GM19438 (cell line): ENCODE measurements around the gene PLPP4.

ENCODE experiments used
- ATAC-seq: cut with Tn5 transposase; IDR thresholded peaks from one replicate; pipeline ENCODE4 v1.9.1; 2021; ENCODE audit warnings: low read depth; ENCODE audit not compliant: unreplicated experiment

PLPP4 gene

DNA sequence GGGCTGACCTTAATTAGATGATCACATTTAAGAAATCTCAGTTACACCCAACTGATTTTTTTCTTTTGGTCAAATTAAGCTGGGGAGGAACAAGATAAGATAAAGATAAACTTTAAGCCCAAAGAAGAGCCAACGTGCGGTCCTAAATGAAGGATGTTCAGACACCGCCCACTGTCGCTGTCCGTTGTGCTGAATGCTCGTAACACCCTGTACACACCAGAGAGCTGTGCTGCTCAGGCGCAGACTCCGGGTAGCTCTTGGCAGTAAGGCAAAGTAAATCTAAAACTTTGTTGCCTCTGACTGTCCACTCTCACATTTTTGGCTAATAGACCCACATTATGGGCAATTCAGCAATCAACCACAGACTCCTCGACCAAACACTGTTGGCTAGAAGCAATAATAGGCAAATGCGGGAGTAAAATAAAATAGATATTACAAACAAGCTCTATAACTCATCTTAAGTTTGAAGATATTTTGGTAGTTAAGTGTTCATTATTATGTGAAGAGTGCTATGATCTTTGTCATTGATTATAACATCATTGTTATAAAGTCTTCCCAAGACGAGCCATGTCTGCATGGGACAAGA lies 57.1 kb downstream of the PLPP4 start:
- ATAC-seq, result no peak

DNA sequence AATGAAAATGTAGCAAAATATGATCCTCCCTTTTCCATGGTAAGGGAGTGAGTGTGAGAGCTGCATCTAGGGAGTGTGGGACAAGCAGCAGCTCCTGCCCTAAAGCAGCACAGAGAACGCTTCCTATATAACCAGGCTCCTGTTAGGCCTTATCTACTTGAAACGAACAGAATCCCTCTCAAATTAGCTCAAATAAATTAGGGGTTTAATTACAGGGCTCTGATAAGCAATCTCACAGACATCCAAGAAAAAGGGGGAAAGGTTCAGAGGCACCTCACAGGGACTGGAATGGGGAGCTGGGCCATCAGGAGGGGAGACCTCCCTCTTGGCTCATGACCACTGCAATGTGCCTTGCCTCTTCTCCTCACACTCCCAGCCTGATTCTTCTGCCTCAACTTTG lies 57.9 kb downstream of the PLPP4 start:
- no peak for ATAC-seq

DNA sequence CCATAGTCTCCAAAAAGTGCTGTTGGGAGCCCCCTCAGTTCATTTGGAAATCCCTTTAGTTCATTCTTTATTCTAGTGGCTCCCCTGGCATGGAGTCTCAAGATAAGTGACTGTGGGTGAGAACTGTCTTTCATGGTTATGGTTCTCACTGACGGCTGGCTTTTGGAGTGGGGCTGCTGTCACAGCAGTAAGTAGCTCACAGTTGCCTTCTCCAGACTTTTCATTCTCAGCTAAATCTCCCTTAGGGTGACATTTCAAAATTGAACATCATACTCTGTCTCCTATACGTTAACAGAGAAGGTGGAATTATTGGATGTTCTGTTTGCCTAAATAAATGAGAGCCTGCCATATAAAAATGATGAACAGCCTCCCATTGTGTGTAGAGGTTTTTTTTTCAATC lies 58.7 kb downstream of the PLPP4 start:
- ATAC-seq, result no peak

DNA sequence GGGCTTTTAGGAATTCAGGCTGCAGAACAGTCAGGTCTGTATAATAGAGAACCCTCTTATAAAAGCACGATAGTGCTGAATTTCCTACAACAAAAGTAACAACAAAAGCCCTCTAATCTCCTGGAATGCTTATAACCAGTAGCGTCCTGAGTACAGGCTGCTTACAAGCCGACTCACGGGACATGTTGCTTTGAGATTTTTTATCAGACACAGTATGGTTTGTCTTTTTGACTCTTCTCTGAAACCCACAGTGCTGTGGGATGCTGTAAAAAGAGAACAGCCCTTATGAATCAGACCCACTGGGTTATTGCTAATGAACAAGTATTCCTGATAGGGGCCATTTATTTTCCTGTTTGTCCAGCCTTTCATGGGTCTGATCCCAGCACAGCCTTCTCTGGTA lies 59.4 kb downstream of the PLPP4 start:
- ATAC-seq, result no peak

DNA sequence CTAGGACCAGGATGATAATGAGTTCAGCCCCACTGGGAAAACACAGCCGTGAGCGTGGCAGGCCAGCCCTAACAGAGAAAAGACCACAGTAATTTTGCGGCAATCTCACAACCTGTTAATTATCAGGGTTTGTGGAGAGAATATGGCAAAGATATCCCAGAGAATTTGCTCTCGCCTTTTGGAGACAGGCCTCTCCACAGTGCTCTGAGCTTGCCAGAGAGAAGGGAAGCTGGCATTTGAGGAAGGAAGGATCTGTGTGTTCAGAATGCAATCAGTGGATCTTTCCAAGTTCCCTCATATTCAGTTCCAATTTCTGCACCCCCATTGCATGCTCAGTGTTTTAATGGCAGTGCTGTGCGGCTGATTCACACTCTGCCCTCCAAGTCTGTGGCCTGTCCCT lies 60.2 kb downstream of the PLPP4 start:
- ATAC-seq, result no peak

DNA sequence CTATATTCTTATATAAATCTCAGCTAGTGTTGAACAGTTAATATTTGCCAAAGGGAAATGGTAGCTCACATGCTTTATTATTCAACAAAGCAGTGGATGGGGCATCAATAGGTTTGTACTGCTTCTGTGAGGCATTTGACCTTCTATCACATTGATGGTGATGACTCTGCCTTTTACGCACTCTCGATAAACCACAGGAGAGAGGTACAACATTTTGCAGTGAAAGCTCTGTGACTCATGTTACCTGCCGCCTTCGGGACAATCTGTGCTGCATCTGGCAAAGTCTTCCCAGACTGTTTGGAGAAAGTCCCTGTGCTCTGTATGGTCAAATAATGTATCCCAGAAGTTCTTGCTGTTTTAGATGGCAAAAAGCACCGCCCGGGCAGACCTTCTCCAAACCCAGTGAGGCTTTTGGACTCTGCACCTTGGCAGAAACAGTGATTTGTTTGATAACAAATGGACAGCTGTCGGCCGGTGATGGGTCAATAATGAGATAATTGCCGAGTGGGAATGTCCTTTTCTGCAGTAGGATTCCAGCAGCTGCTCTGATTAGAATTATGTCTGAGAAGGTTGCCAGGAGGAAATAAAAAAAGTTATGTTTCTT lies 61.0 kb downstream of the PLPP4 start:
- no peak for ATAC-seq

DNA sequence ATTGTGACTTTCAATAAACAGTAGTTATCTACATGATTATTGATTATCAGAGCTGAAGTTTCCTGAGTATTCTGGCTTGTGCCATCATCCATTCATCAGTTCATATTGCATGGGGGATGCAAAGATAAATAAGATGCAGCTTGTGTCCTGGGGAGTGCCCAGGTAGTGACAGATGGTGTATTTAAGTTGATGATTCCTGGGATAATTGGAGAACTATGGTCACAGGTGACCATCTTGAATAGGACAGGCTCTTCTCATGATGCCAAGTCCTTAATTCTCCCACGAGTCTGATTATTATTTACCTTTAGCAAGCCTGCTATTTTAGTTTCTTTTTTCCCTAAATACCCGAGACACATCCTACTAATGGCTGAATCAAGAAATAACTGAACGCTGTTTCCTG lies 64.9 kb downstream of the PLPP4 start:
- no peak for ATAC-seq

DNA sequence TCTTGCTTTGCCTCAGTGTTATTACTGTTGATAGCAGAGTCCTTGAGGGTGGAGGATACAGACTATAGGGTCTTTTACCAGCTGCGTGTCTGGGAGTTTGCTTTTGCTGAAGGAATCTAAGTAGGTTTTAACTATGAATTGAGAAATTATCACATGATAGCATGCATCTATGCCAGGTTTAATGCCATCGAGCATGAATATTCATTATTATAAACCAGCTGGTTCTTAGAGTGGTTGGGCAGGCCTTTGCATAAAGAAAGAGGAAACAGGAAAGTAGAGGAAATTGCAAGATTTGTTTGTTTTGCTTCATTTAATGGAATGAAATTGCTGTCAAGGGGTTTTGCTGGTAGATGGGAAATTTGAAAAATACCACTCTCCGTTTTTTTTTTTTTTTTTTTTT lies 70.7 kb downstream of the PLPP4 start:
- ATAC-seq, result no peak

DNA sequence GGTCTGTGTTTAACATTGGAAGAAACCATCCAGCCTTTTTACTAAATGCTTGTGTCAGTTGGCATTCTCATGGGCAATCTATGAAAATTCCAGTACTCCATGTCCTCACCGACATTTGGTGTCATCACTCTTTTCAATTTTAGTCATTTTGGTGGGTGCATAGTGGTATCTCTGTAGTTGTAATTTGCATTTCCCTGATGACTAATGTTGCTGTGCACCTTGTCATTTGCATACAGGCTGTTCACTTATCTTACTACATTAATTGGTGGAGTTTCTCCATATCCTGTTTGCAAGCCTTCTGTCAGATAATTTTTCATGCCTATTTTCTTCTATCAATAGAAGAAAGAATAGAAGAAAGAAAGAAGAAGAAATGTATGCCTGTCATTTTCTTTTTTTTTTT lies 73.7 kb downstream of the PLPP4 start:
- no peak for ATAC-seq

DNA sequence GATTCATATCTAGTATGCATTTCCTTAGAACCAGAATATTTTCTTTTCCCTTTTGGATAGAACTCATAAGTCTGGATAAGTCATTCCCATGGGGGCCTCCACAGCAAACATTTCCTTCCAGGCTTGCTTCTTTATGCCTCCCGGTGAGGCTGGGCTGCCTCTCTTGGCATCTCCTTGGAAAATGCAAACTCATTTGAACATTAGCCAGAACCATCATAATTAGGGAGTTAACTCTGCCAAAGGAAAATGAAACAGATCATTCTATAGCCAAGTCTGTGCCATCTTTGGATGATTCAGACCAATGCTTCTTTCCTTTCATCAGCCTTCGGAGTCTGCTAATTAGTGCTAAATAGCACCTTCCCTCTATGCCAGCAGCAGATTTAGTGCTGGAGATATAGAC lies 81.1 kb downstream of the PLPP4 start:
- no peak for ATAC-seq

DNA sequence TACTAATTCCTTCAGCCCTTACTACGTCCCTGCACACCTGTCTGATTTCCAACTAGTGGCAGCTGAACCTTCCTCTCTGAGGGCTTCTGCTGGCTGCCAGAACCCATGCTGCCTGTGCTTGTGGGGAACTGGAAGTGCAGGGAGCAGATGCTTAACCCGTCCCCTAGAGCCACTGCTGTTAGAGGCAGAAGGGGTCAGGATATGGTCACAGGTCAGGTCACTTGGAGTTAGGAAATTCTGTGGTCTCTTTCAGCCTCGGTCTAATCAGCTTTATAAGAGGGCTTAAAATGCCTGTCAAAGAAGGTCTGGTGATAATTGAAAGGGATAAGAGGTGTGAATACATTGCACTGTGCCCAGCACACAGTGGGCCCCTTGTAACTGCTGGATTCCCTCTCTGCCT lies 82.0 kb downstream of the PLPP4 start:
- ATAC-seq, result no peak

DNA sequence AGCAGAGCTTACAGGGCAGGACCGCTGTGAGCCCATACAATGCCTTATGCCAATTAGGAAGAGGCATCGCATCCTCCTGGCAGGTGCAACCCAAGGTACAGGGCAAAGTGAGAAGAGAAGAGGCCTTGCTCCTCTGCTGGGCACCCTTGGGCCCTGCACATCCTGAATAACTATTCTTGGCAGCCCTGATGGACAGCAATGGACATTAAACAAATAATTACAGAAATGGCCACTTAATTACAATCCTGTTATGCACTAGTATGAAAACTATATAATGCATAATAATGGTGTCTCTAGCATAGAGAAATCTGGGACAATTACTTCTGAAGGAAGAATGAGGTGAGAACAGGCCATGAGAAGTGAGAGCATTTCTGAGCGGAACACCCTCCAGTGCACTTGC lies 83.5 kb downstream of the PLPP4 start:
- no peak for ATAC-seq

DNA sequence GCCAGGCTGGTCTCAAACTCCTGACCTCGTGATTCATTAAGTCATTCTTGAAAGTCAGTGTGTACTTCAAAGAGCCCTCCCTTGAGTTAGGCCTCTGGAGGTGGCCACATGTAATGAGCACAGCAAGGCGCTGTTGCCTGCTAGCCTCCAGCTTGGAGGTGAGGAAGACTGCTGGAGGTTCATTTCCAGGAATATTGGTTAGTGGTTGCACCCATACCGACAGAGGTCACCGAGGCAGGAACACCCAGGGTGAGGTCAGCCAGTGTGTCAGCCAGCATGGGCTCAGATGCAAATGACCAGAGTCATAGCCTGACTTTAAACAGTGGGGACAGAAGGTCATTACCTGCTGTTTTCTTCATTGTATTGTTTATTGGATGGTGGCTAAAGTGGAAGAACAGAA lies 85.0 kb downstream of the PLPP4 start:
- ATAC-seq, result no peak

DNA sequence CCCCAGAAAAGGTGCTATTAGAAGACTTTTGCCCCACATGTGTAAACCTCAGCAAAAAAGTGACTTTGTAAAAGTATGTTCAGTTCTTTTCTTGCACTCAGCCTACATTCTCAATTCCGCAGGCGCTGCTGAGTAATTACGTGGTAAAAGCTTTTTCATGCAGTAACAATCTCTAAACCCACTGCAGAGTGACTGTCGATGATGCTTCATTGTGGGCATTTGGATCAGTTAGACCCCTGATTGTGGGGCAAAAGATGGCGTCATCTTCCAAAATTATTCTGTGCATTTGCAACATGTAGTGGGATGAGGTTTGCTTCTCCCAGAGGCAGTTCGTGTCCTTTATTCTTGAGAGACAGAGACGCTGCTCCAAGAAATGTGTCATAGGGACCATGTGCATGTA lies 85.6 kb downstream of the PLPP4 start:
- no peak for ATAC-seq

DNA sequence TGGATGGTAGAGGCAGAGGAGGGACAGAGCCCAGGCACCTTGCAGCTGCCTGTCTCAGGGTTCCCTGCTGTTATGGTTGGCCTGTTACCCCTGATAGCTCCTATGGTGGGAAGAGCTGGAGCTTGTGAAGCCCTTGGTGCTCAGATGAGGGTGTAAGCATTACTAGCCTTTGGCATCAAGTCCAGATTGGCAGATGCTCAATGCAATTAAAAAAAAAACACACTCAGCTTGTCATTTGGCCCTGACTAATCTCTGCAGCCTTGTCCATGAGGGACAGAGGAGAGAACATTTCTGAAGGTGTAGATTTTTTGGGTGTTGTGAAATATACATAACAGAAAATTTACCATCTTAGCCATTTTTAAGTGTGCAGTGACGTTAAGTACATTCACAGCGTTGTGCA lies 86.3 kb downstream of the PLPP4 start:
- no peak for ATAC-seq

DNA sequence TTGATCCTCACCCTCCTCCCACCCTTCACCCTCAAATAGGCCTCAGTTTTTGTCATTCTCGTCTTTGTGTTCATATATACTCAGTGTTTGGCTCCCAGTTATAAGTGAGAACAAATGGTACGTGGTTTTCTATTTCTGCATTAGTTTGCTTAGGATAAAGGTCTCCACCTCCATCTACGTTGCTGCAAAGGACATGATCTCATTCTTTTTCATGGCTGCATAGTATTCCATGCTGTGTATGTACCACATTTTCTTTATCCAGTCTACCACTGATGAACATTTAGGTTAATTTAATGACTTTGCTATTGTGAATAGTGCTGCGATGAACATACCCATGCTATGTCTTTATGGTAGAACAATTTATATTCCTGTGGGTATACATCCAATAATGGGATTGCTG lies 91.2 kb downstream of the PLPP4 start:
- ATAC-seq, result no peak

DNA sequence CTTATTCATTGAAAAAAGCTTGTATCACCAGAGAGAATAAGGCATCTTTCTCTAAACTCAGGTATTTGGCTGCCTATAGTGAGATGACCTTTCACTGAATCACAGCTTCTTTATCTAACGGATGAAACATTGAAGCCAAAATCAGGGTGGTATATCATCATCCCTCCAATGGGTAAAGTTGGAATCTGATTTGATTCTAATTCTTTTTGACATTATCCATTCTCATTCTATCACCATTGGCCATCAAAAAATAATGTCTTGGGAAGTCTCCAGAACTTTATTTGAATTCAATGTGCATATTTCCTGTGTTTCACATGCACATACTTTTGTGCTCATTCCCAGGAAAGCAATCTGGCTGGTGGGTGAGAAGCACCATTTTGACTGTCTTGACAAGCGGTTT lies 95.2 kb downstream of the PLPP4 start:
- ATAC-seq, result no peak

DNA sequence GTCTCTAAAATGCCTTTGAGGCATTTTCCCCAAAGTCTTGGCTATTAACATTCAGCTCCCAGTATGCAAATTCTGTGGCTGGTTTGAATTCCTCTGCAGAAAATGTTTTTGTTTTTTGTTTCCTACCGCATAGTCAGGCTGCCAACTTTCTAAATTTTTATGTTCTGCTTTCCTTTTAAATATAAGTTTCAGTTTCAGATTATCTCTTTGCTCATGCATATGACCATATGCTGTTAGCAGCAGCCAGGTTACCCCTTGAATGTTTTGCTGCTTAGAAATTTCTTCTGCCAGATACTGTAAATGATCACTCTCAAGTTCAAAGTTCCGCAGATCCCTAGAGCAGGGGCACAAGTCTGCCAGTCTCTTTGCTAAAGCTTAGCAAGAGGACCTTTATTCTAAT lies 96.9 kb downstream of the PLPP4 start:
- ATAC-seq, result no peak

DNA sequence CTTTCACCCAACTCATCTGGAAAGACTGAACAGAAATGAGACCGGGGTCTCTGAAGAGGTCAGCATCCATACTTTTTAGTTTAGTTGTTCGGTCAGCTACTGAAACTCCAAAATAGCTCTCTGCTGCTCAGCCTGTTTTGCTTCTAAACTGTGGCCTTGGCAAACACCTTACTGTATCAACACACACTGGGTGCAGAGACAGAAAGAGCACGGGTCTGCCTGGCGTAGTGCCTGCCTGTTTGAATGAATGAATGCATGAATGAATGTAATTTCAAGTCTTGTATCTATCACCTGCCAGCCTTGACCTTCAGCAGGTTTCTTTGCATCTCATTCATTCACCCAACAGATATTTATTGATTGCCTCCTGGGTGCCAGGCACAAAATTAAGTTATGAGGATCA lies 98.4 kb downstream of the PLPP4 start:
- no peak for ATAC-seq

DNA sequence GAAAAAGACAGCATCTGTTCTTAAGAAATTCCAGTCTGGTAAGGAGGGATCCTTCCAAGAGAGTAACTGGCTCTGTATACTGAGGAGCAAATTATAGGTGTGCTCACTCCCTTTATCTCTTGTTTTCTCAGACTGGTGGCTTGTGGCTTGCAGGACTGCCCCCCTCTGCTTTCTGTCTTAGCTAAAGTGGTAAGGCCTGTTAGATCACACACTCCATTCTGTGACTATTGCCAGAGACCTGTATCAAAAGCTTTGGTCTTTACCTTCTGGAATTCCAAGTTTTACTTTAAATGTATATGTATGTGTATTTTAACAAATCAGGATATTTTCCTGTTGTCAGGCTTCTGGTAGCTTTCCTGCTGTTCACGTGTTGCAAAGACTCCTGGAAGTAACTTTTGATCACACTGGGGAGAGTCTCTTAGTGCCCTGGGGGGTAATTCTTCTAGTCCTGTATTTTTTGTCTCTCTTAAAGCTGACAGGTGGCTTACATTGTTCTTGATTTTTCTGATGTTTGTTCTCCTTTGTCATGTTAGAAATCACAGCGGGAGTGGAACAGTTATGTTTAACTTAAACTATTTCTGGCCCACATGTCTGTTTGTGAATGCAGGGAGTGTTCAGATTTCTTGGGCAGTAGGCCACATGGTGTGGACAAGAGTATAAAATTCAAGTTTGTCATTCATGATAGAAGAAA lies 99.0 kb downstream of the PLPP4 start:
- ATAC-seq, result no peak

DNA sequence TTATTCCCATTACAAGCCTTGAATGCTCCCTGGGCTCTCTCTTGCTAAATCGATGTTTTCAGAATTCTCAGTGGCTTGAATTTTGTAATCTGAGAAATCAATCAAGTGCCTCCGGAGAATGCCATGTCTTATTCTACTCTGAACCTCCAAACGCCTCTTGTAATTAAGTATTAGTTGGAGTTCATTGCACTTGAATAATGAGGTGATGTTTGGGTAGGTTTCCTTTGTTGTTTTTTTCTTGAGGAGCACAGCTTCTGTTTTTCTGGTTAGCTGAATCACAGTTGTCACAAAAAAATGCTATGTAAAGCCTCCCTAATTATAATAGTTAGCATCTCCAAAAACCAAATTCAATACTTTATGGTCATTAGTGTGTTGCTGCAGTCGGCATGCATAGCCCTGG lies 100.3 kb downstream of the PLPP4 start:
- ATAC-seq, result no peak

DNA sequence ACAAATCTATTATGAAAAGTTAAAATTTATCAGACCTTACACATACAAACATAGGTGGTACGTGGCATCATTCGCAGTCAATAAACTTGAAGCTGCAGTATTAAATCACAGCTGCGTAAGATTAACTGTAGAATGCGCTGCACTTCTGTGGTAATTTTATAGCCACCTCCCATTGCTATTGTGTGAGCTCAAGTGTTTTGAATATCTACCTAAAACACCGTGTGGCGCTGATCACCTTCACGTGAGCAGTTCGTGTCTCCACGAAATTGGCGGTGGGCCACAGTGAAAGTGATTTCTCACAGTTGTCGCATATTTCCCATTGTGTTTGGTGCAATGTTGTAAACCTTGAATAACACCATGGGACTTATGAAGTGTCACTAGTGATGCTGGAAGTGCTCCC lies 102.8 kb downstream of the PLPP4 start:
- ATAC-seq, result no peak
